GM18499 (cell line): Measurements from ENCODE around the gene AQP11.

Experiments
- ATAC-seq: cut with Tn5 transposase; IDR thresholded peaks from one replicate; pipeline ENCODE4 v1.9.1; 2021; ENCODE audit warnings: moderate number of reproducible peaks; ENCODE audit not compliant: insufficient read depth, unreplicated experiment

AQP11 gene

GRCh38 chr11:77654770-77655434, 65.1 kb downstream of the AQP11 start:
- ATAC-seq: no peak

DNA sequence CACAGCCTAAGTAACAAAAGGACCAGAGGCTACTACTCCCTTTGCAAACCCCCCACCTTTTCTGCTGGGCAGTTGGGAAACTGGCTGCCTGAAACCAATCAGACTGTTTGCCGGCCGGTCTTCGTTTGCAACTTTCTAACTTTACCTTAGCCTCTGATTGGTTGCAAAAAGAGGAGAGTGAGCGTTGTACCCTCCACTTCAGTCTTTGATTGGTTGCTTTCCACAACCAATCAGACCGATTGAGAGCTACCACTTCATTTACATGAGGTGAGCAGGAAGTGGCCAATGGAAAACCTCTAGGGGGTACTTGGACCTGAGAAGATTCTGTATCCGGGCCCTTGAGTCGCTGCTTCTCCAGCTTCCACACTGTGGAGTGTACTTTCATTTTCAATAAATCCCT, 66.6 kb downstream of the AQP11 start:
- ATAC-seq: no peak

GRCh38 chr11:77658213-77659013, 68.7 kb downstream of the AQP11 start:
- ATAC-seq: no peak
